CD14-positive monocyte (primary cell): ENCODE results near the gene GPHN. TPM values are rescaled to one million over a fixed set of nuclear protein-coding genes. Genes with fewer than 3 reads are reported as not detected.
A peak's percentile ranks its signal among the peaks of the same experiment; 100 is the strongest.

Experiments used
- DNase-seq, 3 donors: peaks; one replicate each; pipeline ENCODE4 v3.0.0-alpha.2; 2011 to 2022
- H2AFZ ChIP-seq: 2 replicates; pipeline ENCODE4 v1.6.0; 2012; ENCODE audit warnings: mild to moderate bottlenecking, low read depth, low read length, inconsistent platforms; ENCODE audit not compliant: insufficient read depth, poor library complexity, severe bottlenecking
- H3K27ac ChIP-seq, 2 donors: 1 replicate in 1 of 2; 2 replicates in 1 of 2; pipeline ENCODE4 v1.5.1; 2012 to 2013; ENCODE audit warnings: low read length in 2 of 2, control low read depth in 1 of 2, inconsistent platforms in 1 of 2, low read depth in 1 of 2, mild to moderate bottlenecking in 1 of 2
- H3K27me3 ChIP-seq, 2 donors: one replicate each; pipeline versions ENCODE4 v1.6.0 to v1.6.1; 2011 to 2013; ENCODE audit warnings: low read length in 2 of 2; ENCODE audit not compliant: control insufficient read depth in 2 of 2, insufficient read depth in 2 of 2
- H3K36me3 ChIP-seq, 2 donors: replicated peaks in 1 of 2; 1 replicate in 1 of 2; 2 replicates in 1 of 2; pipeline versions ENCODE4 v1.5.1 to v1.6.1; 2012 to 2013; ENCODE audit warnings: low read length in 2 of 2, control low read depth in 1 of 2, inconsistent platforms in 1 of 2, mild to moderate bottlenecking in 1 of 2; ENCODE audit not compliant: insufficient read depth in 2 of 2, control insufficient read depth in 1 of 2
- H3K4me1 ChIP-seq, 2 donors: 1 replicate in 1 of 2; 2 replicates in 1 of 2; pipeline versions ENCODE4 v1.5.1 to v1.6.1; 2012 to 2013; ENCODE audit warnings: low read length in 2 of 2, control low read depth in 1 of 2, inconsistent platforms in 1 of 2, mild to moderate bottlenecking in 1 of 2, moderate library complexity in 1 of 2; ENCODE audit not compliant: insufficient read depth in 2 of 2, control insufficient read depth in 1 of 2
- H3K4me2 ChIP-seq: replicated peaks from 2 replicates; pipeline ENCODE3; 2012; ENCODE audit warnings: low read length, moderate library complexity, mild to moderate bottlenecking; ENCODE audit not compliant: poor library complexity, severe bottlenecking; ENCODE audit errors: extremely low read depth
- H3K4me3 ChIP-seq, 3 experiments: fragments of 200-600 bp in 1 of 3; sonication (generic) in 1 of 3; replicated peaks in 1 of 3; 1 replicate in 2 of 3; 2 replicates in 1 of 3; pipeline ENCODE4 v1.5.1; 2011 to 2013; ENCODE audit warnings: low read length in 3 of 3, mild to moderate bottlenecking in 3 of 3, control low read depth in 2 of 3, low read depth in 2 of 3, inconsistent platforms in 1 of 3, moderate library complexity in 1 of 3
- H3K79me2 ChIP-seq: 2 replicates; pipeline ENCODE4 v1.6.0; 2012; ENCODE audit warnings: mild to moderate bottlenecking, control low read depth, inconsistent platforms, low read length, moderate library complexity; ENCODE audit not compliant: insufficient read depth
- H3K9ac ChIP-seq: 2 replicates; pipeline ENCODE4 v1.6.0; 2017; ENCODE audit warnings: low read length, mild to moderate bottlenecking; ENCODE audit not compliant: insufficient read depth, poor library complexity, severe bottlenecking
- H3K9me3 ChIP-seq, 2 donors: replicated peaks in 1 of 2; 1 replicate in 1 of 2; 2 replicates in 1 of 2; pipeline versions ENCODE4 v1.5.1 to v1.6.1; 2012 to 2013; ENCODE audit warnings: low read length in 2 of 2, control low read depth in 1 of 2; ENCODE audit not compliant: control insufficient read depth in 1 of 2, insufficient read depth in 1 of 2
- H4K20me1 ChIP-seq: 2 replicates; pipeline ENCODE4 v1.6.0; 2012; ENCODE audit warnings: mild to moderate bottlenecking, low read length, control low read depth, moderate library complexity; ENCODE audit not compliant: insufficient read depth
- H3K27ac Mint-ChIP-seq, 7 donors: one replicate each; pipeline ENCODE4 v1.8.0; 2020; ENCODE audit warnings: mild to moderate bottlenecking in 7 of 7, mixed read lengths in 7 of 7, moderate library complexity in 6 of 7, inconsistent platforms in 2 of 7
- H3K27me3 Mint-ChIP-seq, 3 donors: one replicate each; pipeline ENCODE4 v1.8.0; 2021 to 2022; ENCODE audit warnings: low read depth in 3 of 3, mild to moderate bottlenecking in 3 of 3, mixed read lengths in 3 of 3, moderate library complexity in 3 of 3, inconsistent platforms in 1 of 3
- H3K36me3 Mint-ChIP-seq, 2 donors: one replicate each; pipeline ENCODE4 v1.8.0; 2020; ENCODE audit warnings: mixed read lengths in 2 of 2, inconsistent platforms in 1 of 2, mild to moderate bottlenecking in 1 of 2
- H3K4me1 Mint-ChIP-seq: one replicate; pipeline ENCODE4 v1.8.0; 2020; ENCODE audit warnings: mild to moderate bottlenecking, mixed read lengths
- H3K4me3 Mint-ChIP-seq, 2 donors: one replicate each; pipeline ENCODE4 v1.8.0; 2020; ENCODE audit warnings: mild to moderate bottlenecking in 2 of 2, mixed read lengths in 2 of 2, moderate library complexity in 1 of 2
- H3K9me3 Mint-ChIP-seq, 7 donors: one replicate each; pipeline ENCODE4 v1.8.0; 2020 to 2022; ENCODE audit warnings: mixed read lengths in 7 of 7, mild to moderate bottlenecking in 6 of 7, moderate library complexity in 6 of 7, inconsistent platforms in 2 of 7
- CTCF ChIP-seq: fragments of 200-600 bp; IDR thresholded peaks from one replicate; pipeline ENCODE4 v1.8.0; 2022; ENCODE audit warnings: antibody characterized with exemption, mild to moderate bottlenecking
- WGBS: methylation state at CpG from one replicate; pipeline ENCODE4 v1.1.5; 2013; ENCODE audit warnings: missing lambda C conversion rate; ENCODE audit not compliant: insufficient coverage; 5-methylcytosine and 5-hydroxymethylcytosine counted together
- intact Hi-C, 2 donors: fragments of 100-400 bp; cut with micrococcal nuclease; formaldehyde crosslinking; loops; one replicate each; pipeline versions ENCODE4 v1.15.0 to v1.15.1; 2023
- polyA plus RNA-seq, 3 donors: library from polyadenylated mRNA; depleted of rRNA in 1 of 3; unstranded in 2 of 3; stranded (reverse) in 1 of 3; fragments of 300-500 nt in 2 of 3; fragments of >200 nt in 1 of 3; fragmentation: Illumina TruSeq in 2 of 3; gene quantifications; 1 replicate in 2 of 3; 2 replicates in 1 of 3; pipeline ENCODE4 v1.2.3, GENCODE V29; 2012 to 2021

Gene GPHN
- polyA plus RNA-seq, 3 donors = 1.9 to 3.1 (median 3.0) TPM

- no peak overlapping the region for H2AFZ ChIP-seq
- H3K9ac ChIP-seq = no peak overlapping the region
- no peaks in the 10 kb centered on the region for H3K27me3 Mint-ChIP-seq
- no peaks in the 10 kb centered on the region for H3K36me3 Mint-ChIP-seq
- H3K4me3 Mint-ChIP-seq = no peak overlapping the region
- no peaks in the 10 kb centered on the region for H3K27me3 ChIP-seq
- no CpG with 5 or more reads among the region's 2 CpGs for WGBS
- H3K79me2 ChIP-seq = no peaks in the 10 kb centered on the region
- H3K4me3 ChIP-seq = no peak overlapping the region
- intact Hi-C loops = no loop called here
- no peak for DNase-seq
- no peaks in the 10 kb centered on the region for H3K4me1 Mint-ChIP-seq
- H3K9me3 ChIP-seq = no peaks in the 10 kb centered on the region
- H3K27ac ChIP-seq = no peak overlapping the region
- no peaks in the 10 kb centered on the region for H3K36me3 ChIP-seq
- TF ChIP-seq CTCF = no peak
- no peak overlapping the region for H3K27ac Mint-ChIP-seq
- no peak overlapping the region for H3K4me2 ChIP-seq
- no peaks in the 10 kb centered on the region for H4K20me1 ChIP-seq
- peaks cover 0 to 2% (median 0%) of the 10 kb centered on the region in 7 donors for H3K9me3 Mint-ChIP-seq
- H3K4me1 ChIP-seq = no peaks in the 10 kb centered on the region
Measured at GRCh38 chr14:66975251-66975650, 467.3 kb downstream of the GPHN start.

- H3K4me1 ChIP-seq = no peaks in the 10 kb centered on the region
- H3K36me3 ChIP-seq = no peaks in the 10 kb centered on the region
- H3K36me3 Mint-ChIP-seq = no peaks in the 10 kb centered on the region
- no peak overlapping the region for H3K4me3 ChIP-seq
- H3K27me3 Mint-ChIP-seq = no peaks in the 10 kb centered on the region
- no peaks in the 10 kb centered on the region for H3K79me2 ChIP-seq
- H3K4me3 Mint-ChIP-seq = no peak overlapping the region
- no peak for DNase-seq
- intact Hi-C loops = no loop called here
- no peaks in the 10 kb centered on the region for H3K27me3 ChIP-seq
- 100% methylated on average over 2 of the region's 3 CpGs for WGBS
- no peak overlapping the region for H3K9ac ChIP-seq
- H3K4me1 Mint-ChIP-seq = no peaks in the 10 kb centered on the region
- no peaks in the 10 kb centered on the region for H3K9me3 Mint-ChIP-seq
- no peak for TF ChIP-seq CTCF
- no peak overlapping the region for H3K27ac ChIP-seq
- no peak overlapping the region for H2AFZ ChIP-seq
- no peaks in the 10 kb centered on the region for H4K20me1 ChIP-seq
- no peaks in the 10 kb centered on the region for H3K9me3 ChIP-seq
- H3K27ac Mint-ChIP-seq = peak overlapping the region in 1 of 7 donors; percentile 56
- H3K4me2 ChIP-seq = no peak overlapping the region
Measured at GRCh38 chr14:66979101-66979974, 471.4 kb downstream of the GPHN start.
